ENCODE measurements around the gene ESYT3. TPM values are rescaled to one million over a fixed set of nuclear protein-coding genes. Genes with fewer than 3 reads are reported as not detected.
A peak's percentile ranks its signal among the peaks of the same experiment; 100 is the strongest.

Gene ESYT3
- total RNA-seq, 1 donor = 0.72 TPM

DNA sequence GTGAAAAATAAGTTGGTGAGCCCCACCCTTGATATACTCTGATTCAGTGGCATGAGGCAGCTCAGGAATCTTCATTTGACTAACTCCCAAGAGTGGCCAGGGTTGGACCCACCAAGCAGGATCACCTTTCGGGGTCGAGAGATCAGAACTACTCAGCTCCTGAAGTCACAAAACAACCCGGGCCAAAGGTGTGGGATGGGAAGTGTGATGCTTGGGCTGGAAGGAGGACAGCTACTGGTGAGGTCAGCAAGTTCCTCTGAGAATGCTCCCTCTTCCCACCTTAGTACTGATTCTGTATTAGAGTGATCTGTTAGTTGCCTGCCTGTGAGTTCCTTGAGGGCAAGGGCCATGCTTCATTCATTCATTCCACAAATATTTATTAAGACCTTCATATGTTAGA is 15.1 kb downstream of the ESYT3 start:
- Histone ChIP-seq H3K9me3 (ENCODE audit: low read depth, low read length) (no peaks in the 10 kb centered on the region), H3K27me3 (ENCODE audit: insufficient read depth, low read length) (no peaks in the 10 kb centered on the region), H4K20me1 (ENCODE audit: insufficient read depth, low read length) (no peaks in the 10 kb centered on the region), H3K36me3 (ENCODE audit: insufficient read depth, low read length) (no peaks in the 10 kb centered on the region), H3K4me1 (ENCODE audit: insufficient read depth, low read length) (no peaks in the 10 kb centered on the region), H3K4me2 (ENCODE audit: insufficient read depth, low read length) (no peak overlapping the region), H3K27ac (ENCODE audit: low read depth, low read length) (no peak overlapping the region), H3K79me2 (ENCODE audit: insufficient read depth, low read length) (no peaks in the 10 kb centered on the region), H3K4me3 (ENCODE audit: insufficient read depth, low read length) (no peak overlapping the region), H2AFZ (ENCODE audit: low read length) (no peak overlapping the region)
- no peak for TF ChIP-seq CTCF (IDR thresholded peaks at IDR 0.05; ENCODE audit: extremely low read depth, low read depth, low read length)
- DNase-seq (ENCODE audit: insufficient read length, low spot score, missing footprints) = peak; percentile 46

- no peak overlapping the region for H3K4me3 ChIP-seq (ENCODE audit: insufficient read depth, low read length)
- H3K4me2 ChIP-seq (ENCODE audit: insufficient read depth, low read length) = no peak overlapping the region
- H3K9me3 ChIP-seq (ENCODE audit: low read depth, low read length) = no peaks in the 10 kb centered on the region
- no peak overlapping the region for H3K27ac ChIP-seq (ENCODE audit: low read depth, low read length)
- no peak for TF ChIP-seq CTCF (IDR thresholded peaks at IDR 0.05; ENCODE audit: extremely low read depth, low read depth, low read length)
- no peaks in the 10 kb centered on the region for H4K20me1 ChIP-seq (ENCODE audit: insufficient read depth, low read length)
- H3K27me3 ChIP-seq (ENCODE audit: insufficient read depth, low read length) = no peaks in the 10 kb centered on the region
- no peak overlapping the region for H2AFZ ChIP-seq (ENCODE audit: low read length)
- no peak for DNase-seq (ENCODE audit: insufficient read length, low spot score, missing footprints)
- H3K4me1 ChIP-seq (ENCODE audit: insufficient read depth, low read length) = no peaks in the 10 kb centered on the region
- no peaks in the 10 kb centered on the region for H3K36me3 ChIP-seq (ENCODE audit: insufficient read depth, low read length)
- H3K79me2 ChIP-seq (ENCODE audit: insufficient read depth, low read length) = no peaks in the 10 kb centered on the region
Observed at GRCh38 chr3:138450181-138450580, 15.8 kb downstream of the ESYT3 start.

DNA sequence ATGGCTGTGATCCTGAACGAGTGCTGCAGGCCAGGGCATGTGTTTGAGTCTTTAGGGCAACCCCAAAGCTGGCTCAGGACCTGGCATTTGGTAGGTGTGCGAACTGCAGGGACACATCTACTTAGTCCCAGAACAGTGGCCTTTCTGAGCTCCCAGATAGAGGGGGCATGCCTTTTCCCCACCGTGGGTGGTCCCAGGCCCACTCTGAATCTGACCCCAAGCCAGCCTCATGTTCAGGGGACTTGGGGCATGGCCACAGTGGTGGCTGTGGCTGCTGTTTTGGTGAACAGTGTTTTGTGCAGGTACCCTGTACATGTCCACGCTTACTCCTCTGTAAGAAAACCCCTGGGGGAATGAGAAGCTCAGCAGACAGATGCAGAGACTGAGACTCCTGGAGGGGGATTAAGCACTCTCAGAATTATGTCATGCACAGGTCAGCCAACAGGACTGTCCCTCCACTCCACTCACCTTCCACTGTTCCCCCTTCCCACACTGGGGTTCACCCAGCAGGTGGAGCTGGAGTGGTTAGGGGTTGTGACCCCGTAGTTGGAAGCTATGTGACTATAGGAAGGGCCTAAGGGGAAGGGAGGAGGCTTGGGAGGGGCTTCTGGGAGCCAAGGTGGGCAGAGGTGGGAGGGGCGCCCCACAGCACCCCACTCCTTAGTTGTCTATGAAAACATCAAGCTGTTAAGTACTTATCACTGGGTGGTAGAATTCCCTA is 16.4 kb downstream of the ESYT3 start:
- Histone ChIP-seq H4K20me1 (ENCODE audit: insufficient read depth, low read length) (no peaks in the 10 kb centered on the region), H3K4me3 (ENCODE audit: insufficient read depth, low read length) (no peak overlapping the region), H2AFZ (ENCODE audit: low read length) (no peak overlapping the region), H3K27ac (ENCODE audit: low read depth, low read length) (no peak overlapping the region), H3K4me1 (ENCODE audit: insufficient read depth, low read length) (no peaks in the 10 kb centered on the region), H3K27me3 (ENCODE audit: insufficient read depth, low read length) (no peaks in the 10 kb centered on the region), H3K79me2 (ENCODE audit: insufficient read depth, low read length) (no peaks in the 10 kb centered on the region), H3K9me3 (ENCODE audit: low read depth, low read length) (no peaks in the 10 kb centered on the region), H3K36me3 (ENCODE audit: insufficient read depth, low read length) (no peaks in the 10 kb centered on the region), H3K4me2 (ENCODE audit: insufficient read depth, low read length) (no peak overlapping the region)
- no peak for TF ChIP-seq CTCF (IDR thresholded peaks at IDR 0.05; ENCODE audit: extremely low read depth, low read depth, low read length)
- DNase-seq (ENCODE audit: insufficient read length, low spot score, missing footprints) = no peak

GRCh38 chr3:138451595-138452162 is 17.3 kb downstream of the ESYT3 start:
- Histone ChIP-seq H2AFZ (ENCODE audit: low read length) (no peak overlapping the region), H3K27ac (ENCODE audit: low read depth, low read length) (no peak overlapping the region), H3K79me2 (ENCODE audit: insufficient read depth, low read length) (no peaks in the 10 kb centered on the region), H3K9me3 (ENCODE audit: low read depth, low read length) (no peaks in the 10 kb centered on the region), H3K27me3 (ENCODE audit: insufficient read depth, low read length) (no peaks in the 10 kb centered on the region), H3K4me2 (ENCODE audit: insufficient read depth, low read length) (no peak overlapping the region), H3K36me3 (ENCODE audit: insufficient read depth, low read length) (no peaks in the 10 kb centered on the region), H4K20me1 (ENCODE audit: insufficient read depth, low read length) (no peaks in the 10 kb centered on the region), H3K4me1 (ENCODE audit: insufficient read depth, low read length) (no peaks in the 10 kb centered on the region), H3K4me3 (ENCODE audit: insufficient read depth, low read length) (no peak overlapping the region)
- no peak for TF ChIP-seq CTCF (IDR thresholded peaks at IDR 0.05; ENCODE audit: extremely low read depth, low read depth, low read length)
- DNase-seq (ENCODE audit: insufficient read length, low spot score, missing footprints) = peak; percentile 49

Data from osteoblast (primary cell).